AG20443 (cell line): ENCODE results near the gene ROM1.
"Not testable (repeated sequence)": the region's sequence is repeated elsewhere in the genome, so short reads cannot be mapped to it uniquely, and the experiment has no call there.

Source experiments
- DNase-seq: peaks from one replicate; pipeline ENCODE4 v3.0.0; 2012; ENCODE audit warnings: low spot score, mixed read lengths

Gene ROM1, protein sequence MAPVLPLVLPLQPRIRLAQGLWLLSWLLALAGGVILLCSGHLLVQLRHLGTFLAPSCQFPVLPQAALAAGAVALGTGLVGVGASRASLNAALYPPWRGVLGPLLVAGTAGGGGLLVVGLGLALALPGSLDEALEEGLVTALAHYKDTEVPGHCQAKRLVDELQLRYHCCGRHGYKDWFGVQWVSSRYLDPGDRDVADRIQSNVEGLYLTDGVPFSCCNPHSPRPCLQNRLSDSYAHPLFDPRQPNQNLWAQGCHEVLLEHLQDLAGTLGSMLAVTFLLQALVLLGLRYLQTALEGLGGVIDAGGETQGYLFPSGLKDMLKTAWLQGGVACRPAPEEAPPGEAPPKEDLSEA

DNA sequence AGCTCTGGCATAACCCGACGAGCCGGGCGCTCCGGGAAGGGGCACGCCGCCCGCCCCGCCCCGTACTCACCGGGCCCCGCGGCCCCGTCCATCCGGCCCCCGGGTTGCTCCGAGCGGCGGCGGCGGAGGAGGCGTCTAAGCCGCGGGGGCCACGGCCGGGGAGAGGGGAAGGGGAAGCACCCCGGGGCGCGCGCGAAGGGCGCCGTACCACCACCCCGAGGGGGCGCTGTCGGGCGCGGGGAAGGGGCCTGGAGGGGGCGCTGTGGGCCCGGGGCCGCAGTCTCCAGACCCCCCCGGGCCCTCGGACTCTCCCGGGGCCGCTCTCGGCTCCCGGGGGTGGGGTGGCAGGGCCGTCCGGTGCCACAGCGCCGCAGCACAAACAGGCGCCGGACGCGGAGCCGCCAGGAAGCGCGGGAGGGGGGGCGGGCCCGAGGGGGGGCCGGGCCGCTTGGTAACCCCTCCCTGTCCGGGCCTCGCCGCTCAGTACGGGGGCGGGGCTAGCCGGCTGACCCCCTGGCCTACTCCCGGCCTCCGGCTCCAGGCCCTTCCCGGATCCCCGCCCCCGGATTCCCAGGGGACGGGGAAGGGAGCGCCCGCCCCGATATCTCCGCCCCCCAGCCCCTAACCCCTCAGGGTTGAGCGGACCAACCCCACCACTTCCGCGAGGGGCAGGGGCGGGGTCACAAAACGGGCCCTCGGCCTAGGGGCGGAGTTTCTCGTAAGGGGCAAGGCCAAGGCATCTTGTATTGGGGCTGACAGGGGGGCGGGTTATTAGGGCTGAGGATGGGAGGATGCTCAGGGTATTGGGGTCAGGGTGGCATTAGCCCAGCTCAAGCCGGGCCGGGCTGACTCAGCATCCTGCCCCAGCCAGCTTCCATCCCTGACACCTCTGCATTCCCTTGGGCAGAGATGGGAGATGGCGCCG lies at the start of gene ROM1, which contains the start of gene EML3:
TSS of gene ROM1 (plus strand) at position 892 of the 925 bp plus-strand sequence. CDS start at position 917, 25 bp downstream.
TSS of gene EML3 (minus strand) at position 410 of the 925 bp plus-strand sequence. CDS start at position 92, 318 bp downstream.
- peak; percentile 95 for DNase-seq

DNA sequence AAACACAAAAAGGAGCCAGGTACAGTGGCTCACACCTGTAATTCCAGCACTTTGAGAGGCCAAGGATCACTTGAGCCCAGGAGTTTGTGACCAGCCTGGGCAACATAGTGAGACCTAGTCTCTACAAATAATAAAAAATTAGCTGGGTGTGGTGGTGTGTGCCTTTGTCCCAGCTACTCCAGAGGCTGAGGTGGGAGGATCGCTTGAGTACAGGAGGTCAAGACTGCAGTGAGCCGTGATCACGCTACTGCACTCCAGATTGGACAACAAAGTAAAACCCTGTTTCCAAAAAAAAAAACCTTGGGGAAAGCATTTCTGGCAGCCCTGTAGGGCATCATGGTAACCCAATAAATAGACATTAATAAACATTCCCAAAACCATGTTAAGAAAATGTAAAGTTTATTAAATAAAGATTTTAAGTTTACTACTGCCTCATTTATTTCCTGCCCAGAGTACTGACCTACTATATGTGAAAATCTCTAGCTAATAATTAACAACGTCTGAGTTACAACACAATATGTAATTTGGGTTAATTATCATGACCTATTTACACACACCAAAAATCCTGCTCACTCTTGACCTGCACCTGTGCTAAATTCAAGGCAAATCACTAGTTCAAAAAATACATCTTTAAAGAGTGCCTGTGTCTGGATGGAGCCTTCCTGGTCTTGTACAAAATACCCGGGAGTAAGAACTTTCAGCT lies 47.8 kb upstream of the ROM1 start:
- DNase-seq = no peak

DNA sequence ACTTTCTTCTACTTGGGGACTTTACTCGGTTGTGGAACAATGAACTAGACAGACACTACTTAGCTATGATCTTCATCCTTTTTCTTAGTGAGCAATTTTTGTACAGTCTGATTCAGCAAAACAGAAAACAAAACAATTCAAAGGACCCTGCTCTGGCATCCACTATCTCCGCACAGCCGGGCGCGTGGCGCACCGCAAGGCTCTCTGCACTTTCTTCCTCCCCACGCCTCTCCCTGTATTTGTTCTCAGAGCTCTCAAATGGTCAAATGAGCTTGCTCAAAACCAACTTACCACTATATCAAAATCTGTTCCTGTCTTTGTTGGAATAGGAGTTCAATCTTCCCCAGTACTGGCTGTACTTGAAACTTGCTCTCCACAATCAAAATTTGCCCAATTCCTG lies 46.8 kb upstream of the ROM1 start:
- no peak for DNase-seq

DNA sequence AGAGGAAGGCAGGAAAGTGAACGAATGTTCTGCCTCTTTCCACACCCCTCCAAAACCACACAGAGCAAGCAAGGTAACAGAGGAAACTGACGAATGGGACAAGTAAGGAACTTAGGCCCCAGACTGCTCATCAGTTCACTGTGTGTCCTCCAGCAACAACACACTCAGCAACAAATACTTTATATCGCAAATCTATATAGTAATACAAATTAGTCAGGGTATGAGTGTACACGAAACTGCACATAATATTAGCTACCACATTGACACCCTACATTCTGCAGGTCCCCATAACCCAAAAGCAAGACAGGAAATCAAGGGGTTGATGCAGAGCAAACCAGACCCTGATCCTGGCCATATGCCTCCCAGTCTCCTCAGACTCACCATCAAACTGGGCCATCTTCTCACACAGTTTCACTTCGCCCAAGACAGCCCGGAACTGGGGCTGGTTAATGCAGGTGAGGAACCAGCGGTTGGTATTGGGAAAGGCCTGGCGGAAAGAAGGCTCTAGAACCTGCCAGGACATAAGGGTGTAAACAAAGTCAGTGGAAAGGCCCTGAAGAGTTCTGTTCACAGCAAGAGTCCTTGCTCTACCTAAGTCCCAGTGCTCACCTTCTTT lies 45.9 kb upstream of the ROM1 start:
- DNase-seq = no peak

DNA sequence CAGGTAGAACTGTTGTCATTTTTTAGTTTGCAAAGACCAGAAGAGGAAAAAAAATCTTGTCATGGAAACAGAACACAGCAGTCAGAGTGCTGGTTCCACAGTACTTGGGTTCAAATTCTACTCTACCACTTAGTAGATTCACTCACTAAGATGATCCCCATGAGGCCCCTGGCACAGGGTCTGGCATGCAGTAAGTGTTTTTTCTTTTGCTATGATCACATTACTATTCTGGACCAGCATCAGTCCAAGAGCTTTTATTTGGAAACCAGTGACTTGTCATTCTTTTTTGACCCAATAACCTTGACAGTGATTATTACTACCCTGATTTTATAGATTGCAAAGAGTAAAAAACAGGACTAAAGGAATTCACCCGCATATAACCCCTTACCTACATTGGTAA lies 43.4 kb upstream of the ROM1 start:
- DNase-seq = no peak

DNA sequence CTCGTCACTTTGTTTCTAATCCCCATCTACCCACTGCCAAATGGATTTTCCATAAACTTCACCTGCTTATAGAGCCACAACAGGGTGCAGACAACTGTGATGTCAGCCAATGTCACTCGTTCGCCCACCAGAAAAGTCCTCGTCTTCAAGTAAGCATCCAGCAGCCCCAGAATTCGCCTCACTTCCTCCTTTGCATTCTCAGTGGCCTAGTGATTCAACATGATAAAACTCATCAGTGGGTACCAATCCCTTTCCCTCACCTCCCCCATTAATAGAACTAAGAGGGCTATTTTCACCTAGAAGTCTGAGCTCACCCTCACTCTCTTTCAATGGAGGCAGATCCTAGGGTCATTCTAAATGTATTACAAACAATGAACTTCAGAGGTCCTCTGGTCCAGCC lies 42.2 kb upstream of the ROM1 start:
- not testable (repeated sequence) for DNase-seq

DNA sequence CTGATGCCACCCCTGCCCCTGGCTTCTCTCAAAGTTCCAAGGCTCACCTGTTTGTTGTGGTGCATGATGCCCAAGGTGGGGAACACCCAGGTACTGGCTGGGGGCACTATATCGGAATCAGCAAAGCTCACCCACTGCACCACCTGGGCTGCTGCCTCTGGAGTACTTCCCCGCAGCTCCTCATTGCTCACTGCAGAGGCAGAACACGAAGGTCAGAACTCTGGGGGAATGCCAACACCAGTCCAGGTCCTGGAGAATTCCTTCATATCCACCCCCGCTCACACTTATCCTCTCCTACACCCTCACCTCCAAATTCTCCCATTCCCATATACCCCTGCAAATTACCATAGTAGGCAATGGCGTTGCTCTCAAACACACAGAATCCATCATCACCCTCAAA lies 41.6 kb upstream of the ROM1 start:
- not testable (repeated sequence) for DNase-seq

DNA sequence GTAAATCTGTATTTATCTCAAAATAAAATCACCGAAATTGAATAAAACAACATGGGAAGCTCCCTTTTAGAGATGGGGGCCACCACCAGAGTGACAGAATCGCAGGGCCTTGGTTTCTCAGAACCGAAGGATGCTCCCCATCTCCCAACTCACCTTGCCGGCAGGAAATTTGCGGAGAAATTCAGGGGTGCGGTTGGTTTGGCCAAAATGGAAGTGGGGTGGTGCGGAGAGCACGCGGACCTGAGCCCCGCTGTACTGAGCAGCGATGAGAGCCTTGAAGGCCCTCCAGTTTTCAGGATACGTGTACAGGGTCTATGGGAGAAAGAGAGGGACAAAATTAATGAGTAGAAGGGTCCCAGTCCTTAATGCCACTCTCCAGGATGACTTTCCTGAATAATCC lies 40.6 kb upstream of the ROM1 start:
- DNase-seq = no peak

DNA sequence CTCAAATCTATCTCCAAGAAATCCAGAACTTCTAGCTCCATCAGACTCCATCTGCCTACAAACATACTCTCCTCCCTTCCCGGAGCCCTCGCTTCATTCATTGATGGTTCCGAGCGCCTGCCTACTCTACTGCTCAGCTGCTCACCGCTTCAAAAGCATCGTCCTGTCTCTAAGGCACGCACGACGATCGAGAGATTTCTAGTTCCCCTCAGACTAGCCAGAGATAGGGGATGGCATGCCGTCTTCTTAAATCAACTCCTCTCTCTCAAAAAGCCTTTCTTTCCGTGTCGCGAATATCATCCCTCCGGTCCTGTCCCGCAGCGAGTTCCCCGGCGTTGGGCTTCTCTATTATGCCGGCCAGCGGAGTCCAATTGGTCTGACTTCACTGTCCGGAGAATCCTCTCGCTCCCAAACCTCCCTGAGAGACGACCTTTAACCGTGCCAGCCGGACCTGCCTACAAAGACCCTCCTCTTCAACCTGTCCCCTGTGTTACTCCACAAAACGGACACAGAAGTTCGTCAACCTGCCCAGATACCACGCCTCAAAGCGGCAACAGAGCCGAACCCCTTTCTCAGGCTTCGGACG lies 40.0 kb upstream of the ROM1 start:
- DNase-seq = peak; percentile 29

DNA sequence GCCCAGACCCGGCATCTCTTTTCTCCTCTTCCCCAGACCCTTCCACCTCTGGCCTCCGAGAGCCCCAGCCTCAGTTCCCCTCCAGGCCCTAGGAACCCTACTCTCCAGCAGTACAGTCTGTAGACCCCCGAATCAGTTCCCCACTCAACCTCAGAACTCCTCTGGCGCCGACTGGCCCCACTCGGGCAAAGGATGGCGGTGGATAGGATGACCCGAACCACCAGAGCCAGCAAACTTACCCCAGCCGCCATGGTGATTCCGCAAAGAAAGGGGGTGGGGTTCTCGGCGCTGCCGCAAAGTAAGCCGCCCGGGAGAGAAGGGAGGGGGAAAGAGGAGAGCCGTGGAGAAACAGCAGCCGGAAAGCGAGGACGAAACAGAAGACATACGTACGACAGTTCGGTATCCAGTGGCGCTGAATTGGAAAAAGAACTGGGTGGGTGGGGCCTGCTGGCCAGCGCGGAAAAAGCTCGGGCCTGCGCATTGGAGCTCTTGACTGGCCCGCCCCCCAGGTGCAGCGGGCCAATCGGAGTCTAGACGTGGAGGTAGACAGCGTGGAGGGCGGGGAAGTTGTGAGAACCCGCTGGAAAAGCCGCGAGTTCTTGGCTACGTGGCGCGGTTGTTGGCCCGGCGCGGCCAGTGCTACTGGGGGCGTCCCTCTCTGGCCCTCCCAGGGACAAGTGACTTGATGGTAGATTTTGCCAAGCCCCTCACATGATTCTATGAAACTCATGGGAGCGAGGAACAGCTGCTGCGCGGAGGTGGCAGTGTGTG lies 39.3 kb upstream of the ROM1 start, which contains the start of gene EEF1G:
TSS of gene EEF1G (minus strand) at position 300 of the 771 bp plus-strand sequence. CDS start at position 251, 49 bp downstream.
- peak; percentile 99 for DNase-seq

DNA sequence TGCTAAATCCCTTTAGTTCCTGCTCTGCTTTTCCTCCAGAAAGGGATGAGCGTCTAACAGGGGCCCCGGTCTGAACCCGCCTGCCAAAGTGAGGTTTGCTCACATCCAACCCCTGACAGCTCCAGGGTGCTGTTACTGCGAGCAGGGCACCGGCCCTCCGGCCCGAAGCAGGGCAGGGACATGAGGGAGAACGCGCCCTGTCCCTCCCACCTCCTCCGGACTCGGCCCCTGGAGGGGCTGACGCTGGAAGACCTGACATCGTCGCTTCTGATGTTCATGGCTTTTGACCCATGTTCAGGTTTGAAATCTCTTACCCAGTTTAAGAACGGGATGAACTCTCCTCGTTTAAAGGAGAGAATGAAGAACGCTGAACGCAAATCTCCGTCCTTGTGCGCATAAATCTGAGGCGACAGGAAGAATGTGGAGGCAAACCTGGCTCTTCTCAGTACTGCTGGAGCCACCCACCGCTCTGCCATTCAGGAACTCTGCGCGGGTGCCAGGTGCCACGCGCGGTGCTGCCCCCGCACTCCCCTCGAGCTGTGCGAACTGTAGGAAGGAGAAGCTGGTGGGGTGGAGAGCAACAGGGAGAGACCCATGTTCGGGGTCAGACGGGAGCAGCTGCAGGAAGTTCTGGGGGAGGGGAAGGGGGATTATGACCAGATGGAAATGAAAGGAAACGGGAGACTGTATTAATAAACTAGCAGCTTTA lies 38.5 kb upstream of the ROM1 start:
- DNase-seq = peak; percentile 44

DNA sequence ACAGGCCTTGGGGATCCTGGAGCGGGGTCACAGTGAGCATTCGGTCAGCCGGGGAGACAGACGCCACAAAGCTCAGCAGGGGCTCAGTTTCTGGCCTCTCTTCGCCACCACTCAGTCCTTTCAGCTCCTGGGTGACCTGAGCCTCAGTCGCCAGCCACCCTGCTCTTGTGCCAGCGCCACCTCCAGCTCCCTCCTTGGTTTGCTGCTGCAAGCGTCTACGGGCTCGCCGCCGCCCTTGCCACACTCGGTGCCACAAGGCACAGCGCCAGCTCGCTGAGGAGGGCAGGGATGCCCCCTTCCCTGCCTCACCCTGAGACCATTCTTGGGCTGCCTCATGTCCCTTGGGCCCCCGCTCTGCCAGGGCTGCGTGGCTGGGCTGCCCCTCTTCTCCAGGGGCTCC lies 37.9 kb upstream of the ROM1 start:
- DNase-seq = peak; percentile 25

DNA sequence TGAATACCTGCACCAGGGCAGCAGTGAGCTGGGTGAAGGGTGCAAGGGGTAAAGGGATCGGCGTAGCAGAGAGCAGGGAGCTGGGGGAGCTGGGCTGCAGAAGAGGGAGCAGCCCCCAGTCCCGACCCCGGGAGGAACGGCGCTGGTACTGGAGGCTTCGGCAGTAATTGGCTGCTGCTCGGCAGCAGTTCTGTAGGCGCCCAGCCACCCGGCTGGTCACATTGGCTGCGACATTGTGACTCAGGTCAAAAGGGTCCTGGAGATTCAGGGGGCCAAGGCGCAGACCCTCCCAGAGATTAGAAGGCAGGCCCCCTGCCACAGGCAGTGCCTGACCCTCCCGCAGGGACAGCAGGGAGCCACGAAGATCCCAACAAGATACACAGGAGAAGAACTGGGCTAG lies 37.2 kb upstream of the ROM1 start:
- DNase-seq = no peak

DNA sequence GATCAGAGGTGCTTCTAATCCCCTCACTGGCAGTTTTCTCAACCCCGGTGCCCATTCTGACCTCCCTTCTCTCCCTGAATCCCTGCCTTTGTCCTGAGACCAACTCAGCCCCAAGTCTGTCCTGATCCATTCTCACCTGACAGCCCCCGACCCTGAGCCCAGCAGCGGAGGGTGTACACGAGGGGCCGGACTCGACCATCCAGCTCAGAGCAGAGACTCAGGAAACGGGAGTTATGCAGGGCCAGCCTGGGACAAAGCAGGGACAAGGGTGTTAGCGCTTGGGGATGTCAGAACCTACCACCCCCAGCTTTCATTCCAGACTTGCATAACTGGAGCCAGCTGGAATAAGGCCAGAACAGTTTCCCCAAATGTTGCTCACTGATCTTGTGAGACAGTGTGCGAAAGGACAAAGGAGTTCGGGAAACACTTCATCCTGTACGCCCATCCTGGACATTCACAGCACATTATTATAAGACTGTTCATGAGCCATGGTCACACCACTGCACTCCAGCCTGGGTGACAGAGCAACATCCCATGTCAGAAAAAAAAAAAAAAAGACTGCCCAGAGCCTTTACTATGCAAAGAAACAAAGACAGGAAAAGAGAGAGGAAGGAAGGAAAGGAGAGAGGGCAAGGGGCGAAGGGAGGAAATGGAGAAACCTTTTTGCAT lies 35.9 kb upstream of the ROM1 start:
- no peak for DNase-seq

DNA sequence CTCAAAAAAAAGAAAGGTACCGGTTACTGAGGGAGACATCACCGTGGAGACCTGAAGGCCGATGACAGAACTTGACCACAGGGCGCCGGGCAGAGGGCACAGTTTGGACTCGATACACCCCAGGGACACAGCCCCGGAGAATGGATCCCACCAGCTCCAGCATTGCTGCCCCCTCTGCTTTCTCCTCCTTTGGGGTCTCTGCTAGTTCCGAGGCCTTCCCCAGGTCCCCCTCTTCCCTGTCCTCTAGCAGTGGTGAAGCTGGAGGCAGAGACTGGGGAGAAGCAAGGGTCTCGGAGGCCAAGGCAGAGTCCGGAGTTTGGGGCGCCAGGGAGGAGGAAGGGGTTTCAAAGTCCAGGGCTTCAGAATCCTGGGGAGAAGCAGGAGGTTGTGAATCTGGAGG lies 34.5 kb upstream of the ROM1 start:
- DNase-seq = no peak

DNA sequence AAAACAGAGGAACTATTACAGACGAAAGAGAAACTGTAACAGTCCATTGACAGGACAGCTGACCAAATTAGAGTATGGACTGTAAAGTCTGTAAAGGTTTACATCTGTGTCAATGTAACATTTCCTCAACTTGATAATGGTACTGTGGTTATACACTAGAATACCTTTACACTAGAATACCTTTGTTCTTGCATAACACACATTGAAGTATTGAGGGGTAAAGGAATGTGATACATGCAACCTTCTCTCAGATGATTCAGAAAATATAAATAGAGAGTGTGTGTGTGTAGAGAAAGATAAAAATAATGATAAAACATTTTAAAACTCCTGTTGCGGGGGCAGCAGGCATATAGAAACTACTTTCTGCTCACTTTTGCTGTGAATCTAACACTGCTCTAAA lies 33.8 kb upstream of the ROM1 start:
- no peak for DNase-seq

DNA sequence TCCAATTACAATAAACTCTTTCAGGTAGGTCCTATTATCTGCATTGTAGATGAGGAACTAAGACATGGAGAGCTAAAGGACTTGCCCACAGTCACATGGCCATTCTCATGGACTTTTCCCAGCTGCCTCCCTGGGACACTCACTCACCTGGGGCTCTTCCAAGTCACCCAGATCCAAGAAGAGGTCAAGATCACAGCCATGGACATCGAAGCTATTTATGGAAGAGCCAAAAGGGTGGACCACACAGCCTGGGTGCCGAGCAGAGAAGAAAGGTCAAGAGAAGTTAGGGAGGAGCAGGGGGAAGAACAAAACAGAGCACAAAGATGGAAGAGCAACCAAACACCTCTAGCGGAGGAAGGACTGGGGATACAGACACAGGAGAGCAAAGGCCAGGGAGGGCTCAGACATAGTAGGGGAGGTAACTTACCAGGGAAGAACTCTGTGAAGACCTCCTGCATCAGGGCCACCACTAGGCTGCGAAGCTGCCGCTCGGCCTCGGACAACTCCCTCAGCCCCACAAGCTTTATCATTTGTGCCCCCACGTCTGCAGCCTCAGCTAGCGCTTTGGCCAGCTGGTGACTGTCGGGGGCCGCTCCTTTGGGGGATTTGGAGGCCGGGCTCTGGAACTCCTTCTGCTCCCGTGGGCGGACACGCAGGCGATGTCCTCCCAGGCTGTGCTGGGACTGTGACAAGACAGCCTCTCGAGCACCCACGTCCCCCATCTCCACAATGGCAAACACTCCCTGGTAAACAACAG lies 31.9 kb upstream of the ROM1 start:
- no peak for DNase-seq

DNA sequence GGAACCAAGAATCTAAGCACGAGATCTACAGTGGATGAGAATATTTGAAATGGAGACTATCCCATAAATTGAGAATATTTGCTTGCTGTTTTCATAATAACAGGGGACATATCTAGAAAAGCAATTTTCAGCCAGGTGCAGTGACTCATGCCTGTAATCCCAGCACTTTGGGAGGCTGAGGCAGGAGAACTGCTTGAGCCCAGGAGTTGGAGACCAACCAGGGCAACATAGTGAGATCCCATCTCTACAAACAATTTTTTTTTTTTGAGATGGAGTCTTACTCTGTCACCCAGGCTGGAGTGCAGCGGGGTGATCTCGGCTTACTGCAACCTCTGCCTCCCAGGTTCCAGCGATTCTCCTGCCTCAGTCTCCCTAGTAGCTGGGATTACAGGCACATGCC lies 31.3 kb upstream of the ROM1 start:
- DNase-seq = not testable (repeated sequence)

DNA sequence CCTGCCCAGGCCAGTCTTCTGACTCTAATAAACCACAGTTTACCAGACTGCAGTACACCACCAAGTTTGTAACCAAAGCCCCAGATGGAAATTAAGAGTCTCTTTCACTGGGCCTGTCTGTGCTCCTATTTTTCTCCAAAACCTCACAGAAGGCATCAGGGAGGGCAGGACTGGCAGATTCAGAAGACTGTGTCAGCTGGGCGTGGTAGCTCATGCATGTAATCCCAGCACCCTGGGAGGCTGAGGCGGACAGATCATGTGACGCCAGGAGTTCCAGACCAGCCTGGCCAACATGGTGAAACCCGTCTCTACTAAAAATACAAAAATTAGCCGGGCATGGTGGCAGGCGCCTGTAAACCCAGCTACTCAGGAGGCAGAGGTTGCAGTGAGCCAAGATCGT lies 27.7 kb upstream of the ROM1 start:
- DNase-seq = not testable (repeated sequence)
